GM18526 (cell line): ENCODE results near the gene TCP11L2.

Experiments used
- POLR2A ChIP-seq: IDR thresholded peaks from 3 replicates; pipeline ENCODE4 v1.6.1; 2011; ENCODE audit not compliant: insufficient read length; ENCODE audit errors: extremely low read depth

TCP11L2 gene

GRCh38 chr12:106342397-106343213, 40.1 kb downstream of the TCP11L2 start:
- no peak for TF ChIP-seq POLR2A

GRCh38 chr12:106343214-106343528, 40.6 kb downstream of the TCP11L2 start:
- no peak for TF ChIP-seq POLR2A

GRCh38 chr12:106344131-106344530, 41.6 kb downstream of the TCP11L2 start:
- no peak for TF ChIP-seq POLR2A

GRCh38 chr12:106345746-106346145, 43.2 kb downstream of the TCP11L2 start:
- no peak for TF ChIP-seq POLR2A

- no peak for TF ChIP-seq POLR2A
Measured at GRCh38 chr12:106348411-106348810, 45.9 kb downstream of the TCP11L2 start.

- no peak for TF ChIP-seq POLR2A
Measured at GRCh38 chr12:106353175-106353574, 50.6 kb downstream of the TCP11L2 start.

- TF ChIP-seq POLR2A, result peak; percentile 70
Measured at GRCh38 chr12:106357549-106358395, 55.2 kb downstream of the TCP11L2 start, which contains the start of gene POLR3B. POLR3B (plus strand) TSS chr12:106357748; CDS start chr12:106357880, 132 bp downstream.

GRCh38 chr12:106358396-106359241, 56.1 kb downstream of the TCP11L2 start:
- no peak for TF ChIP-seq POLR2A

- no peak for TF ChIP-seq POLR2A
Measured at GRCh38 chr12:106359646-106360399, 57.3 kb downstream of the TCP11L2 start.

- no peak for TF ChIP-seq POLR2A
Measured at GRCh38 chr12:106360400-106360994, 58.0 kb downstream of the TCP11L2 start.

GRCh38 chr12:106362971-106363370, 60.4 kb downstream of the TCP11L2 start:
- TF ChIP-seq POLR2A, result no peak

- no peak for TF ChIP-seq POLR2A
Measured at GRCh38 chr12:106364261-106364660, 61.7 kb downstream of the TCP11L2 start.

- TF ChIP-seq POLR2A, result no peak
Measured at GRCh38 chr12:106369624-106370346, 67.3 kb downstream of the TCP11L2 start.
